Bone marrow (tissue), 2 donors: ENCODE data around the gene EQTN.

ENCODE experiments used
- DNase-seq, 2 donors: peaks; one replicate each; lab custom pipeline; 2025; lab: John Stamatoyannopoulos, UW

The EQTN gene

DNA sequence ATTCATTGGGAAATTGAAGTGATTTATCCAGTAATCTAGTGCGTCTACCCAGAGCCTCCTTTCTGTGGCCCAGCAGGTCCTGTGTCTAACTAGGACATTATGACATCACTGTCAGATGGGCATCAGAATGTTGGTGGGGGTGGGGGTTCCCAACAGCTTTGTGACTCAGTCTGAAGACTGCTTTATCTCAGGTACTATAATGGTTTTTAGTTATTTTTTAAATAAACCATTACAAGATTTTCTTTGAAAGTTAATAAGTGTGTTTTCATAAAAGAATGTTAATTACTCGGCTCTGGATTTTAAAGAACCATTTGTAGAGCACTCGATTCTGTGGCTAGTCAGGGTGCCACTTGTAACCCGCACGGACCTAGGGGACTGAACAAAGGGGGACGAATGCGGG, at the start of gene EQTN:
Gene EQTN, minus strand, starts transcription at position 101 of the 400 bp plus-strand sequence. Its CDS starts 95 bp downstream, at position 6.
- no peak for DNase-seq

DNA sequence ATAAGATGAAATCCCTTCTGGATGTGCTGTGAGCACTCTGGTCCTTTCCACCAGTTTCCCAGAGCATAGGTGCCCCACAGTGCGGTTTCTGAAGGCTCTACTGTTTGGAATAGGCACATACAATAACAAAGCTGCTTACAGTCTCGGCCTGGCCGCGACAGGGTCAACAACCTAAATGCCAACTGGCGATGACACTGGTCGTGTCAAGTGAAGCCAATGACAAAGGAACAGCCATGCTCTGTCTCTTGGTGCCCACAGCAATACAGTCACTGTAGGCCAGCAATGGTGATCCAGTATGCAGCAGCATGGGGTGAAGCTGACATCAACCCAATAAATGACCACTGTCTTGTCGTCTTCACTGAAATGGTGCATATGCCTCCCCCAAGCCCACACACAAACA, 47.8 kb upstream of the EQTN start:
- DNase-seq = no peak

DNA sequence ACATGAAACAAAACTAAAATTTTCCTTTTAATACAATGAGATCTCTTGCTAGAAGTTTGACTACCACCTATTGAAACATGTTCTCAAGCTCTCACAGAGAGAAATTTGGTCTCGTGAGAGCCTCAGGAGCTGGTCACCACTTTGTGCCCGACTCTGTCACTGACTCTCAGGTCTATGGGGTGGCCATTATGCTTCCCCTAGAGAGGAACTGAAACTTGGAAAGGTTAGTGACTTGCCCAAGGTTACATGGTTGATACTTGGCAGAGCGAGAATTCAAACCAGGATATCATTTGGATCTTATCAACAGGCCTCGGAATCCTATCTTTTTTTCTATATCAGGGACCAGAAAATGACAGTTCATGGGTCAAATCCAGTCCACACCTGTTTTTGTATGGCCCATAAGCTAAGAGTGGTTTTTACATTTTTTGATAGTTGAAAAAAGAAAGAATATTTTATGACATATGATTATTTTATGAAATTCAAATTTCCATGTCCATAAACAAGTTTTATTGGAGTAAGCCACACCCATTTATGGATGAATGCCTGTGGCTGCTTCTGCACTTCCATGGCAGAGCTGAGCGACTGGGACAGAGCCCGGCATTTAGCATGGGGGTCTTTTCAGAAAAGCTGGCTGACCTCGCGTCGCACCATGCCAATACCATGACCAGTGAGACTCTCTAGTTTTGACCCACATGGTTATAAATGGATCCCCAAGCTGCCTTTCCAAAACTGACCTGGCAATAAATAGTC, 44.8 kb upstream of the EQTN start:
- no peak for DNase-seq

DNA sequence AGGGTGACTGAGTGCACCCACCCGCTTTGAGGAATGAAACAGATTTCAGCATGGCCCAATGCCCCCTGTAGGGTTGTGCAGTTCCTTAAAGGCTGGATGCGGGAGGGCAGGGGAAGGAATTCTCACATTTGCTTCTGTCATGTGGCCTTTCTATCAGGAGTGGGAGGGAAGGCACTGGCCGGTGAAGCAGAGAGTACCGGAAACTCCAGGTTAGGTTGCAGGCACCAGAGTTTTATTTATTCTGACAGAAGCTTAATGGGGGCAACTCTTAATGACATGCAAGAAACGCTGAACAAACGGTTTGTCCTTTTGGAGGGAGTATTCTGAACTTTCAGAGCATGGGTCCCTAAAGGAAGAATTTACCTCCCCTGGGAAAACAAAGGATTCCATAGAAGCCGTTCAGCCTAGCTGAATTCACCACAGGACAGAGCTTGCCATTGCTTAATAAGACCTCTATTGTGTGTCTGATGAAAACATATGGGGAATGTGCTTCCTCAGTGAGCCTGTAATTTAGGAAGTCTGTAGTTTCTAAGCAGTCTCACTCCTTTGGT, 44.1 kb upstream of the EQTN start:
- no peak for DNase-seq

DNA sequence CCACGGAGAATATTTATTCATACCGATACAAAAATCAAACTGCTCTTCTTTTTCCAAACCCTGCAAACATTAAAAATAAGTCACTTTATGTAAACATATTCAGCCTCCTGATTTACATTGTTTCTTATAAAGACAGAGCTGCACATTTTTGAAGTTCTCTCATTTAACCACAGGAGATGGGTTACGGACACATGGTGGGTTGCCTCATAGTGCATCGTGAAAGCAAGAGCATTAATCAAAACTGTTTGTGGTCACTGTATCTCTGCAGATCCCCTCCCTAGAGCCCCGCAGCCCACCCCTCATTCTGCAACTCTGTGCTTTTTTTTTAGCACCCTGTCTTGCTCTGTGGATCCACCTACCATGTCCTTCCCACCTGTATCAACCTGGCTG, 43.3 kb upstream of the EQTN start:
- no peak for DNase-seq

DNA sequence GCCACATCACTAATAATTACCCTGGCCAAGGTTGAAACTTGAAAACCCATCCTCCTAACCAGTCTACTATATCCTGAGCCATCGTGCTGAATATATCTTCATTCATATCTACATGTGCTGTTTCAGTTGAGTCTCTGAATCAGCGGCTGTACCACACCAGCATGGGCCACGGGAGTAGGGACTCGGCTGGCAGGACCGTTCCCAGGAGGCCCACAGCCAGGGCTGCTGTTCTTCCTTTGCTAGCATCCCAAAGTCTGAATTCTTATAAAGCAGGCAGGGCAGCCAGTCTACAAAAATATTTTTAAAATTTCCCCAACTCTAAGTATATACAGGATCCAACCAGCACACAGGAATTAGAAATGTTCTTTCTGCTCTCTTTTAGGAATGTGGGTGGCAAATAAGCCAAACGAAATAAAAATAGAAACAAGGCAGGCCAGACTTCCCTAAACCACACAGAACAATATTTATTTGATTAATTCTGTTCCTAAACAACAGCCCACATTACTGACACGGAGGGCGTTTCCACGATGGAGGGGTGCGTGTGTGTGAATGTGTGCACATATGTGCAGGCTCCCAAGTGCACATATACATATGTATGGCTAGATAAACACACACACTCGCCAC, 42.8 kb upstream of the EQTN start:
- DNase-seq = no peak

DNA sequence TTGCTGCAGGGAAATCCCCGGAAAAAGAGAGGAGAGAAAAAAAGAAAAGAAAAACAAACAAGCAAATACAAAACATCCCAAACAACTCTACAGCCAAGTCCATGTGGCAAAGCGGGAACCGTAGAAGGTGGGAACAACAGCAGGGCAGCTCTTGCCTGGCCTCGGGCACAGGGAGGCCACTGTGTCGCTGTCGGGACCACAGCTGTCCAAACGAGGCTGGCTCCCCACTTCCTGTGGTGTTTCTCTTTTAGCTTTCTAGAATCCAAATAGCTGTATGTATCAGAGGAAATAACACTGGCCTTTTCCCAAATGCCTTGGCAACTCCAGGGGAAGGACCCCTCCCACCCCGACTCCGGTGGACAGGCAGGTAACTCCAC, 41.6 kb upstream of the EQTN start:
- DNase-seq = no peak

DNA sequence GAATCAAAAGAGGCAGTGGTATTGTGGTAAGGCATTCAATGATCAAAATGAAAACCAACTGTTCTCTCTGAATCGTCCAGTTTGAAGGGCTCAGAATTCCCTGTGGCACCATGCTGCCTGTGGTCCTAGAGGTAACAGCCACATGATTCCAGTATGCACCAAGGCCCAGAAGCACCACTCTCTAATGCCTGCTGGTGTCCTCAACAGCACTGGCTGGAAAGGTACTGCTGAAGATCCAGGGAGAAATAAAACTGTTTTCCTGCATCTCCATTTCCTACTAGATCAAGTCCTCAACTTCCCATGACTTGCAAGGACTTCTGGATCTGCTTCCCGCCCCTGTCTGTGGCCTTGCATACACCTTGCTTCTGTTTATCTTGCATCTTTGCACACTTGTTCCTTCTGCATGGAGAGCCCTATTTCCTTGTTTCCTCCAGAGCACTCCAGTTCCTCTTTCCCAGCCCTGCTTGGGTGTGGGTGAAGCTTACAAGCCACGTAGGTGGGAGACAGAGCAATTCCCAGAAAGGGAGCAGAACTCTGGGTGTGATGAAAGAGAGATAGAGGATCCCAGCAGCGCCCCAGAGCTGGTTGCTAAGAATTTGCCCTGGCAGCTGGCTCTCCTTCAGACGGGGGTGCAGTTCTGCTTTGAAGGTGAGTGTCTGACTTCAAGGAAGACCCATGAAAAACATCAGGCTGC, 41.0 kb upstream of the EQTN start:
- DNase-seq = no peak

DNA sequence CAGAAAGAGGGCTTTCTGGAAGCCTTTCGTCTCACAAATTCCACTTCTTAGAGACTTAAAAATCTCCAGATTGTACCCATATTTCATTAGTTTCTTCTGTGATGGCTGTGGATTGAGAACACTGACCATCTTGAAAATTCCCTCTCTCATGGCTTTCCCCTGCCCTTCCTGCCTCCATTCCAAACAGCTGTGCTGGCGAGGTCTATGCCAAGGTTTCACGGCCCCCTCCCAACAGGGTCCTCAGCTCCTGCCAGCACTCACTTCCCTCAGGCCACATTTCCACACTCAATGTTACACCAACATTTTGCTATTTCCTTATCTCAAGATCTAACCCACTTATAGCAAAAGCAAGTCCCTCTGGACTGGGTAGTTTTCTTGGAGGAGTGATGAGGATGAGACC, 40.3 kb upstream of the EQTN start:
- no peak for DNase-seq

DNA sequence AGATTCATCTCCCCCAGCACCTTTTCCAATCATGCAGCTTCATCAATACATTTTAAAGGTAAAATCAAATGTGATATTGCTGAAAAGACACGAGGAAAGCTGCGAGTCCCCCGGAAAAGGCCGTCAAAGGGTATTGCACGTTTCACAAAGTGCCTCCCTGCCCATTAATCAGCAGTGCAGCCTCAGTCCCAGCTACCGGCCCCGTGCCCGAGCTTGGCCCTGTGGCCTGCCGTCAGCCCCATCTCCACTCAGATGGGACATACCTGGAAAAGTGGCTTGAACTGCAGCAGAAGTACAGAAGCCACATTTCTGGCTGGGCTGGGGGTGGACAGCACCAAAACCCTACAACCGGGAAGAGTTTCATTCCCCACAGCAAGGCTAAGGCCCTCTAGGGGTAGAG, 39.9 kb upstream of the EQTN start:
- no peak for DNase-seq

DNA sequence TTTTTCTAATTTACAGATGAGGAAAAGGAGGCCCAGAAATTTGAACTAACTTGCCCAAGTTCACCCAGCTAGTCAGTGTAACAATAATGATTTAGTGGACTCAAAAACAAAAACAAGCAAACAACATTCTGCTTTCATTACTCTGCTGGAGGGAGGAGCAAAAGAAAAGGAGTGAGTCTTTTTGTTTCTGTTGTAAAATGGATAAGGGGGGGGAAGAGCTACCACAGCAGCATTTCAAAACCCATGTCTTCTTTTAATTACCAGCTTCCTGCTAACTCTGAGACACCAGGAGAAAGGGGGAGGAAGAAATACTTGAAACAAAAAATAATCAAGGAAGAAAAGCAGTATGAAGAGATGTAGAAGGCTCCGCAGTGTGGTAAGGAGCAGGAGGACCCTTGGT, 39.2 kb upstream of the EQTN start:
- no peak for DNase-seq

DNA sequence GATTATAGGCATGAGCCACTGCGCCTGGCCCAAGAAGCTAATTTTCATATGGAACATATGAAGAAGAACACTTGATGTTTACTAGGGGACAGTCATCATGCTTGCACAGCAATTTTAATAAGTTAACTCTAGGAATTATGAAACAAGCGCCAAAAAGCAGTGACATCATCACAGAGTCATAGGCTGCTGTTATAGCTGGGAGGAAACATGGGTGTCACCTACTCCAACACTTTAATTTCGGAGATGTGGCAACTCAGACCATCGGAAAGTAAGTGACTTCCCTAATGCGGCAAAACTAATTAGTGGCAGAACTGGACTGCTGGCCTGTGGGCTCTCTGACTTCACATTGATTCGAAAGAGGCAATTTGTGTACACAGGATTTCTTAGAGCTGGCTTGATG, 38.1 kb upstream of the EQTN start:
- DNase-seq = no peak

DNA sequence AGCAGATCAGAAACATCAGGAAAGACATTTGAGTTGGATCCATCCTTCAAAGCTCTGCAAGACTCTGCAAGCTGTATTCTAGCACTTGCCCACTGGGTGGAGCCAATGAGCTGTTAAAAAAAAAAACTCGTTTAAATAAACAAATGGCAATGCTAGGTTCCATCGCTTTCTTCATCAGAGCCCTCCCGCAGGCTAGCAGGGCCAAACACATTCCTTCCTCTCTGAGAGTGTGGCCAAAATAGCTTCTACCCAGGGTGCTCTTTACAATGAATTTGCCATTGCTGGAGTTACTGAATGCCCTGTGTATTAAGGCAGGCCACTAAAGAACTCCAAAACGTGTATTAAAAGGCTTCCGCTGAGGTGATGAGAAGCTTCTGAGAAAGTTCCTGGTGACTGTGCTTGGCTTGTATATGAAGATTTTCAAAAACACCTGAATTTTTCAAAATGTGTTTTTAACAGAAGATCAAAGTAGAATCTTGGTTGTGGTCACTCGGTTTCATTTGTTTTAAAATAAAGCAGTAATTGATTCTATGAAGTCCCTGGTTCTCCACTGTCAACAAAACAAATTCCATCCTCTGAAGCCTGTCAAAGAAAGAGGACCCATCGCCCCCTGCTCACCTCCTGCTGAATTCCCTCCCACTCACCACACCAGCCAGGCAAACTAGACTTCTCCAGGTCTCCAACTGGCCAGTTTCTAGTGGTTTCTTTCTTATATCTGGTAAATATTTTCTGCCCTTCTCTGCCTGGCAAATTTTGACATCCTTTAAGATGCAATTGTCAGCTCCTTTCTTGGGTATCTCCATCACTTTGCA, 36.5 kb upstream of the EQTN start:
- DNase-seq = peak; percentile 15 to 72

DNA sequence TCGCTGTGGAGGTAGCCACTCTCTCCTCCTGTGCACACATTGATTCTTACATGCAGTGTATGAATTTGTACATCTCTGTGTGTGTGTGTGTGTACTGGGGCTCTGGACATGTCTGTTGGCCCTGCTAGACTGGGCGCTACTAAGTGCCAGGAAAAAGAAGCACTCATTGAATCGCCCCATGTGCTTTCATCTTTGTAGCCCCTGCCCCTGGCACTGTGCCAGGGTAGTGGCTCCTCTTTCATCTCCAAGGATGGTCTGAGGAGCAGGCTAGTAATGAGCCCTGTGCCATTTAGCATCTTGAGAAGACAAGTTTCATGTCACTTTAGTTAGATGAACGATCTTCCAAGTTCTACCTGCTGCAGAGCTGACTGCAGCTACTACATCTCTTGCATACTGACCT, 34.4 kb upstream of the EQTN start:
- no peak for DNase-seq

DNA sequence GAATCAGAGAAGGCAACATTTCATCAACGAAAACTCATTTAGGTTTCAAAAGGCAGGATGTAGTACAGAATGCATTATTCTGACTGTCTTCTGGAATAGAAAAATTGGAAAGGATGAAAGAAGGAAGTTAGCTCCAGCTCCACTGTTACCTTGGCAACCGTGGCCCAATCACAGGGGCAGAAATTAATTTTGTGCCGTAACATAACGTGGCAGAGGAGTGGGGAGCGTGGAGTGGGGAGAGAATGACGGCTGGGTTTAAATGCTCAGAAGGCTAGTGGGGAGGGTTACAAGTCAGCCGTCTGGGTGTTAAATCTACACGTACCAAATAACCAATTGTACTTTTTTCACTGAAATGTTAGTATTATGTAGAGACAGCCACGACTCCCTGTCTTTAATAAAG, 32.3 kb upstream of the EQTN start:
- no peak for DNase-seq

DNA sequence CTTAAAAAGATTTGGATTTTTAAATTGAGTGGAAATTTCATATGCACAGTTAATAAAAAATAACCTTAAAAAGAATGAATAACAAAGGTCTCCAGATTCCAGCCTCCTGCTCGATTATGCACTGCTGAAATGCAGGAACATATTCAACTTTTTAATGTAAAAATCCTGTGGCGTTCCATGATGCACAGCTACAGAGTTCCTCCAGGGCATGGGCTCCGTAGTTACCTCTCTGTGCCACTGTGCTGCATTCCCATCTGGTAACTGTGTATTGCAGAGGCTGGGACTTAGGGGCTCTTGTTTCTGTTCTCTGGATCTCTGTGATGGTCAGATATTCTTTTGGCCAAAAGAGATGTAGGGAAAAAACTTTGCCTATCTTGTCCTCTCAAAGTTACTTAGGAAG, 31.5 kb upstream of the EQTN start:
- no peak for DNase-seq

DNA sequence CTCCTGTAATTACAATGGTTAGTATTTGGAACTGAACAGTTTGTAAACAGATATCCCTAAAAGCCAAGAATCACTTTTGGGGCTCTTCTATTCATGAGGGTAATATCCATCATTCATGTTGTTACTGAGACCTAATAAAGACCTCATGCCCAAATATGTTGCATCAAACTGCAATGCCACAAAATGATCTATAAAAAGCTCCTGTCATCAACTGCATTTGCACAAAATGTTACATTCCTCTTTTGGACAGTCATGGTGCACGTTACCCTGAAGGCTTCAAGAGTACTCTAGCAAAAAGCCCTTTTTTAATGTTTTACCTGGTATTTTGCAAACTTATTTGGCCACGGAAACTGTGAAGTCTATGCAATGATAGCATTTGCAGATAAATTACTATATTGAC, 14.2 kb upstream of the EQTN start:
- DNase-seq = no peak

DNA sequence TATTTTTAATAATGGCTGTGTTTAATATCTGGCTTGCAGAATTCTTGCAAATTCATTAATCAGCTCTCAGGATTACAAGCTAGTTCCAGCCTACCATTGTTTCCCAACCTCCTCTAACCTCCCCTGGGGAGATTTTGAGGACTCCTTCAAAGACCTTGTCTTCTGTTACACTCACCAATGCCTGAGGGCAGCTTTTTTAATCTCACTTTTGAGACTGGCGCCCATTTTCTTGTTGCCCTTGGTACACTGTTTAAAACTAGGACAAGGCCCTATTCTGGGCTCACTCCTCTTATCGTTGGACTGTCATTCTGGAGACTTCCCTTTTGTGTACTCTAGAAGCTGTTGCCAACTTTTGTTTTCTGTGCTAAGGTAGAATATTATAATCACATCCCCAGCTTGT, 13.6 kb upstream of the EQTN start:
- no peak for DNase-seq

DNA sequence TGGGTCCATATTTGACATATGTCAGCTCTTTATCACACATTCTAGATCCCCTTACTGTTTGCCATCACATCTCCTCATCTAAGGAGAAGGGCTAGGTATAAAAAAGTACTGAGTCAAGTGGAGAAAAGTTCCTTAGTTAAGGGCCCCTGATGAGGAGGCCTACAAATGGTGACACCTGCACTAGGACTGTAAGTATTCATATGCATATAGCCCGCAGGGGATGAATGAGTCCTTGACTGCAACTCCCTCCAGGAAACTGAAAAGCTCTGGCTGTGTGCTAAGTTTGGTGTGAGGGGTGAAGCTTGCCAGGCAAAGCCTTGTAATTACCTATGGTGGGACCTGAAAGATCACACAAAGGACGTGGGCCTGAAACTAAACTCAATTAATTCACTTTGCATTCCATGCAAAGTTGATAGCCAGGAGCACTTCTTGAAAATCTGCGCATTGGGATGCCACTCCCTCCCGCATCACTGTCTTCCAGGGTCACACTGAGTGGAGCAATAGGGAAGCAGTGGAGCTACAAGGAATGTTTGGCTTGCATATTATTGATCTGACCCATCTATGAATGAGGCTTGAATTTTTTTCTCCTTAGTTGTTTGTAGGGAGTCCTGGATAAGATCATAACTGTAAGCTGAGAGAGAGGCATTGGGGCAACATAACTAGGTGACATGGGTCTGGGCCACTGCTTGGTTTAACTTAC, 11.9 kb upstream of the EQTN start:
- DNase-seq = no peak

DNA sequence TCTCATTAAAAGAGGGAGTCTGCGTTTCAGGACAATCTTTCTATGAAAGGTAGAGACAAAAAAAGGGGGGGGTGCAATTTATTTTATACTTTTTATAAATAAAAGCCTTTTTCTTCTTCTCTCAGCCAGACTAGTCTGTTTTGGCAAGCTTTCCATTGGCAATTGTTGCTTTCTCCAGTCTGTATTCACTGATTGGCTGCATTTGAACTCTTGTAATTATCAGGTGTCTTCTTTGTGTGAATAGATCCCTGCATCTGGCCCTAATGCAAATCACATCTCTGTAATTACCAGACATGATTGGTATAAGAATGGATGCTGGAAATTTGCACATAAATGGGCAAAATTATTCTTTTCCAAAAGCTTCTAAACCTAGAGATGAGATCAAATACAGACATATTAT, 7.6 kb upstream of the EQTN start:
- no peak for DNase-seq

DNA sequence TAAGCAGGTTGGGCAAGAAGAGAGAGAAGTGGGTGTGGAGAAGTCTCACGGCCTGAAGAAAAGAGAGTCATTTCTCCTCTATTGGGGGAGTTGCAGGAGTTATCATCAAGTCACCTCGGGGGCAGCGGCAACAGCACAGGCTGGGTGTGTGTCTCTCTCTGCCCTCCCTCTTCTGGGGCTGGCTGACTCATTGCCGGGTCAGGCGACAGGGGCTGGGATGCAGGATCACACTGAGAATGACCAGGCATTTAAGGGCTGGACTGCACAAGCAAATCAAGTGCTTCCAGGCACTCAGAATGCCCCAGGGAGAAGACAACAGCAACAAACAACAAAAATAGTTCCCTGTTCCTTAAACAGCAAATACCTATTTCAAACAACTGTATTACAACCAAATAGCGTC, 6.3 kb upstream of the EQTN start:
- DNase-seq = no peak

DNA sequence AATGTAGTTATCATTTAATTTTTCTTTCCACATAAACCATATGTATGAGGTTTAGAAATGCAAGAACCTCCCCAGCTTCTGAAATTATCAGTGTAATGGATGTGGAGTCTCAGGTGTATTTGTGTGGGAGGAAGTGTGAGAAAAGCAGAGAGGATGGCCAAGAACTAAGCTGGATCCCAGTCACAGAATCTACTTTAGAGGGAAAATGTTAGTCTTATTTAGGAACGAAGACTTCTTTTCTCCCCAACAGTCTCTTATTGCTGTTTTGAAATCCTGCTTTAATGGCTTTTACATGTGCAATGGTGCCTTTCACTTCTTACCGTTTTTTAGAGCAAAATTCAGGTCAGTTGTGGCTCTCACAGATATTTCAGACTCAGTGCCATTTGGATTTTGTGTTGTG, 3.0 kb downstream of the EQTN start:
- DNase-seq = no peak
